Gastrocnemius medialis (tissue), 4 donors: ENCODE results near the gene ZNF735.

ENCODE experiments used
- CTCF ChIP-seq, 5 experiments: fragments of 450-650 bp in 3 of 5; fragments of 200-600 bp in 2 of 5; sonication (generic) in 2 of 5; IDR thresholded peaks in 4 of 5; conservative IDR thresholded peaks in 1 of 5; 1 replicate in 4 of 5; 2 replicates in 1 of 5; pipeline ENCODE4 v1.5.1; 2016 to 2019; ENCODE audit warnings: antibody characterized with exemption in 5 of 5, mild to moderate bottlenecking in 3 of 5, moderate library complexity in 3 of 5
- POLR2A ChIP-seq, 2 donors: fragments of 450-650 bp; IDR thresholded peaks; one replicate each; pipeline ENCODE4 v1.6.1; 2017; ENCODE audit warnings: antibody characterized with exemption in 2 of 2, mild to moderate bottlenecking in 2 of 2, moderate library complexity in 2 of 2

- no peak for TF ChIP-seq POLR2A (IDR thresholded peaks at IDR 0.05)
- no peak for TF ChIP-seq CTCF (IDR thresholded peaks at IDR 0.05 in 4 of 5, conservative IDR thresholded peaks at IDR 0.05 in 1 of 5)
Observed at GRCh38 chr7:64266341-64266919, 59.4 kb downstream of the ZNF735 start.
